Frontal cortex (tissue), 4 donors: ENCODE data around the gene CHPF. TPM values are rescaled to one million over a fixed set of nuclear protein-coding genes. Genes with fewer than 3 reads are reported as not detected.

Experiments used
- DNase-seq, 2 donors: peaks; one replicate each; pipeline ENCODE4 v3.0.0; 2012; ENCODE audit warnings: low spot score in 2 of 2
- FAIRE-seq: peaks from 2 replicates; lab custom pipeline; 2012; peaks lifted over from hg19 to GRCh38; lab: Jason Lieb, UNC
- total RNA-seq: library from RNA; depleted of rRNA; stranded (reverse); fragments of >200 nt; gene quantifications from one replicate; pipeline ENCODE4 v1.2.3, GENCODE V29; 2014
- donor health status: control.
- donor health status: control.
- donor health status: control.

The CHPF gene
- total RNA-seq, 1 donor from 2014 or later: 24.1 TPM

- FAIRE-seq (no peak), DNase-seq (no peak)
These were observed 10.7 kb upstream of the CHPF start for GRCh38 chr2:219554350-219554749.

DNA sequence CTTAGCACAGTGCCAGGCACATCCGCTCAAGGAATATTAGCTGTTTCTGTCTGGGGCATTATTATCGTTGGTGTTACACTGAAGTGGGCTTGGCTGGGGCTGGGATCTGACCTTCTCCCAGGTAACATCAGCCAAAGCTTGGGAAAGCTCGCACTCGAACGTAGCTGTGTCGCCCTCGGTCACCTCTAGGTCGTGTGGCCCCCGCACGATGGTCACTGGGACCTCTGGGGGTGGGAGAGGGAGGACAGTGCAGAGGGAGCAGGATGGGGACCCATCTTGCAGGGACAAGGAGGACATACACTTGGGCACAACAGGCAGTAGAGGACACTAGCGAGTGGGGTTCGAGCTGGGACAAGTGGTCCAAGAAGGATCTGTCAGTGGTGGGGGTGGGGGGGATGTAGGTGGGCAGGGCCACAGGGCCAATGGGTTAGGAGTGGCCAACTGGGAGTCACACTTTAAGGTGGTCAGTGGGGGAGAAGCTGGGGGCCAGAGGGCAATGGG is 9.9 kb upstream of the CHPF start:
- FAIRE-seq (no peak), DNase-seq (no peak)

GRCh38 chr2:219553168-219553417 is 9.5 kb upstream of the CHPF start:
- DNase-seq (no peak), FAIRE-seq (no peak)

DNA sequence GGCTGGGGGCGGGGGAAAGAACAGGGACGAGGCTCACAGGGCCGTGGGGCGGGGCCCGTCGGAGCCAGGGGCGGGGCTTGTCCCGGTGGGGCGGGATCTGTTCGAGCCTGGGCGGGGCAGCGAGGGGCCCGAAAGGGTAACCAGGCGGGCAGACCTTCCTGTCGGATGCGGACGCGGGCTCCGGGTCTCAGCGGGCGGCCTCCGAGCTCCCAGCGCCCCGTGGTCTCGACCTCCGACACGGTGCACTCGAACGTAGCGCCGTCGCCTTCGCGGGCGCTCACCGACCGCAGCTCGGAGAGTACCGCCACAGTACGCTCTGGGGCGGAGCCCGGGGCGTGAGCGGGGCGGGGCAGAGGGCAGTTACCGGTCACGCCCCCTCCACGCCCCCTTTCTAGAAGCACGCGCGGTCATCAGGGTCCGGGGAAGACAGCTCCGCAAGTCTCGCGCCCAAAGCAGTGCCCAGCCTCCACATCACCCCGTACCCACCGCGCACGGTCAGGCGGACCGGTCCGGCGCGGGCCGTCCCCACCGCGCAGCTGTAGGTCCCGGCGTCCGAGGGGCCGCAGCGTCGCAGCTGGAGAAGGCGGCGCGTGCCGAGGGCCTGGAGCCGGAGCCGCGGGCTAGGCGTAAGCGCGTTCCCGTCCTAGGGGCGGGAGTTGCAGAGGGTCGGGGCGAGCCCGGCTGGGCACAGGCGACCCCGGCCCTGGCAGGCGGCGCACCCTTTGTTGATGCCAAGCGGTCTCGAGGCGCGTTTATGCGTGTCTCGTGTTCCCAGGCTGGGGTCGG is 9.0 kb upstream of the CHPF start:
- FAIRE-seq (no peak), DNase-seq (peak; percentile 91 to 95)

DNA sequence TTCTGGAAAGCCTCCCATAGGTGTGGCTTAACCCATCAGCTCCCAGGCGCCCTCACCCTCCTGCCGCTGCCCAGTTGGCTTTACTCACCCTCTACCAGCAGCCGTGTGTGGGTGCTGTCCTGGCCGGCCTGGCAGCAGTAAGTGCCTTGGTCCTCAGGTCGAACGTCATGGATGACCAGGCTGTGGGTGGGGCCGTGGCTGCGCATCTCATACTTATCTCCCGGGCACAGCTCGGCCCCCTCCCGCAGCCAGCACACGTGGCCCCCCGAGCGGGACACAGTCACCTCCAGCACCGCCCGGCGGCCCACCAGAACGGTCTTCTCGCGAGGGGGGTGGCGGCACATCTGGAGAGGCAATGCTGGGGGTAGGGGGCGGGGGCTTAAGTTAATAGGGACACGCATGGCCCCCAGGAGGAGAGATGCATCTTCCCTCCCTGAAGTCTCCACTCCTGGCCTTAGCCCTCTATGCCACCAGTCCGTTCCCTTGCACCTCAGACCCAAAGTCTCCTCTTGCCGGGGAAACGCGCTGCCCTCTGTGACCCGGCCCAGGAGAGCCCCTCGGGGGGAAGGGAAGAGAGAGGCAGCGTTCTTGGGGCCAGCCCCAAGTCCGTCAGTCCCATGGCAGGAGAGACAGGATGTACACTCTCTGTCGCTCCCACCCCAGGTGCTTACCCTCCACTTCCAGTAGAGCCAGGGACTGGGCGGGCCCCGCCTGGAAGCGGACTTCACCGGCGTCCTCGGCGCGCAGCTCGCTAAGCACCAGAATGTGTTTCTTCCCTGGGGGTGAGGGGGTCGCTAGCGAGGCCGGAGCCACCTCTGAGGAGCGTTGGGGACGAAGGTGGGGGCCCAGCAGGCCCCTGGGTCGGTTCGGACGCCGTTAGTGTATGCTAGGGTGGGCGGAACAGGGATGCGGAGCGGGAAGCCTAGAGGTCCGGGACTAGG is 8.1 kb upstream of the CHPF start:
- peak in 1 of 2 donors; percentile 58 for DNase-seq
- no peak for FAIRE-seq

DNA sequence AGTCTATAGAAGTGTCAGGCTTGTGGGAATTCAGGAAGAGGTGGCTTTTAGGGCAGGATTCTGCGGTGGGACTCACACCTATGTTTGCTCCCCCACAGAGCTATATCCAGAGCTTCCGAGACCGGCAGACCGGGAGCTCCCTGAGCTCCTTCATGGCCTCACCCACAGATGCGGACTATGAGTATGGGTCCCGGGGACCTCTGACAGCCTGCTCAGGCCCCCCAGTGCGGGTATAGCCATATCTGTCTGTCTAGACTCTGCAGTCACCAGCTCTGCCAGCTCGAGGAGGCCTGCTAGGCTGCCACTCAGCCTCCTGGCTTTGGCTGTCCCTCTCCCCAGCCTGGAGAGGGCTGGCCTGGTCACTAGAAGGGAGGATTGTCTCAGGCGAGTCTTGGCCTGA is 6.0 kb upstream of the CHPF start:
- no peak for FAIRE-seq

DNA sequence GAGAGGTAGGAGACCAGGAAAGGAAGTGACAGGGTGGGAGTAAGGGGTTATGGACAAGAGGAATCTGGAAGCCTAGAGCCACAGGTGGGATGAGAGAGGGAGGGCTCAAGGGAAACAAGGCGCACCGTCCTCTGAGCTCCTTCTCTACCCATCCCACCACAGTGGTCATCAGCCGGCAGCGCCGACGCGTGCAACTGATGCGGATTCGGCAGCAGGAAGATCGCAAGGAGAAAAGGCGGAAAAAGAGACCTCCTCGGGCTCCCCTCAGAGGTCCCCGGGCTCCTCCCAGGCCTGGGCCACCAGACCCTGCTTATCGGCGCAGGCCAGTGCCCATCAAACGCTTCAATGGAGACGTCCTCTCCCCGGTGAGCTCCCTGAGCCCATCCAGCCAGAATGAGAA is 5.4 kb upstream of the CHPF start:
- no peak for FAIRE-seq
- DNase-seq: no peak

More for the DNA sequence above, 6.0 kb upstream of the CHPF start:
- DNase-seq: no peak

DNA sequence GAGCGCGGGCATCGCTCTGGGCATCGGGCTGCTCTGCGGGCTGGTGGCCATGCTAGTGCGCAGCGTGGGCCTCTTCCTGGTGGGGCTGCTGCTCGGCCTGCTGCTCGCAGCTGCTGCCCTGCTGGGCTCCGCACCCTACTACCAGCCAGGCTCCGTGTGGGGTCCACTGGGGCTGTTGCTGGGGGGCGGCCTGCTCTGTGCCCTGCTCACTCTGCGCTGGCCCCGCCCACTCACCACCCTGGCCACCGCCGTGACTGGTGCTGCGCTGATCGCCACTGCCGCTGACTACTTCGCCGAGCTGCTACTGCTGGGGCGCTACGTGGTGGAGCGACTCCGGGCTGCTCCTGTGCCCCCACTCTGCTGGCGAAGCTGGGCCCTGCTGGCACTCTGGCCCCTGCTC is 4.0 kb upstream of the CHPF start:
- no peak for DNase-seq
- FAIRE-seq: no peak

- DNase-seq: no peak
- no peak for FAIRE-seq
These were observed 2.3 kb upstream of the CHPF start for GRCh38 chr2:219545943-219546352.

GRCh38 chr2:219545295-219545942 is 1.8 kb upstream of the CHPF start:
- DNase-seq (no peak), FAIRE-seq (no peak)

DNA sequence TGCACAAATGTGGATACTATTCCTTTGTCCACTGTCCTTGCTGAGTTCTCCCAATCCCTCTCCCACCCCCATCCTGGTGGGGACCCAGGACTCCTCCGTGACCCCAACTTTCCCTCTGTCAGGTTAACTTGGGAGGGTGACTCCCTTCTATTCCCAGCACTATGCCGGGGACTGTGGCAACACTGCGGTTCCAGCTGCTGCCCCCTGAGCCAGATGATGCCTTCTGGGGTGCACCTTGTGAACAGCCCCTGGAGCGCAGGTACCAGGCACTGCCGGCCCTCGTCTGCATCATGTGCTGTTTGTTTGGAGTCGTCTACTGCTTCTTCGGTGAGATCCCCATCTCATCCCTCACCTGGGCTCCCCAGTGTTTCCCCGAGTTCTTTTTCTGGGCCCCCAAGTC is 958 bp upstream of the CHPF start:
- no peak for FAIRE-seq
- DNase-seq: no peak

- FAIRE-seq (no peak), DNase-seq (no peak)
These were observed 546 bp downstream of the CHPF start for GRCh38 chr2:219542931-219543595.

DNA sequence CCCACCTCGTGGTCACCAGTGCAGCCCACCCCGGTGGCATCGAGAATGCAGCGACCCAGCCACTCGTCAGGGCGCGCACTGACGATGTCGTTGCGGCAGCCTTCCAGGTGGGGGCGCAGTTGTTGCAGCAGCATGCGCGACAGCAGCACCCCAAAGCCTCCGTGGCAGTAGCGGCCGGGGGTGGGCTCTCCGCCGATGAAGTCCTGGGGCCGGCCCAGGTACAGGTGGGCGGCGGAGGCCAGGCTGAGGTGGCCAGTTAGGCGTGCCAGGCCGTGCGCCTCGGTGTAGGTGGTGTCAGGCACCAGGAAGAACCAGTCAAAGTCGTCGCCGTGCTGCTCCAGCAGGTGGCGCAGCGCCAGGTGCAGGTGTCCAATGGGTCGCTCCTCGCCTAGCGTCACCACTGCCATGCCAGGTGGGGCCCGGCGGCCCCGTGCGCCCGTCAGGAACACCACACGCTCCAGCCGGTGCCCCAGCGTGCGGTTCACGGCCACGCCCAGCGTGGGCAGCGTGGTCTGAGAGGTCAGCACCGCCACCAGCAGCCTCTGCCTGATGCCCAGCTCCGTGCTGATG is 1.9 kb downstream of the CHPF start:
- peak; percentile 69 to 76 for DNase-seq
- no peak for FAIRE-seq

GRCh38 chr2:219540784-219541504 is 2.7 kb downstream of the CHPF start:
- FAIRE-seq (no peak), DNase-seq (no peak)

DNA sequence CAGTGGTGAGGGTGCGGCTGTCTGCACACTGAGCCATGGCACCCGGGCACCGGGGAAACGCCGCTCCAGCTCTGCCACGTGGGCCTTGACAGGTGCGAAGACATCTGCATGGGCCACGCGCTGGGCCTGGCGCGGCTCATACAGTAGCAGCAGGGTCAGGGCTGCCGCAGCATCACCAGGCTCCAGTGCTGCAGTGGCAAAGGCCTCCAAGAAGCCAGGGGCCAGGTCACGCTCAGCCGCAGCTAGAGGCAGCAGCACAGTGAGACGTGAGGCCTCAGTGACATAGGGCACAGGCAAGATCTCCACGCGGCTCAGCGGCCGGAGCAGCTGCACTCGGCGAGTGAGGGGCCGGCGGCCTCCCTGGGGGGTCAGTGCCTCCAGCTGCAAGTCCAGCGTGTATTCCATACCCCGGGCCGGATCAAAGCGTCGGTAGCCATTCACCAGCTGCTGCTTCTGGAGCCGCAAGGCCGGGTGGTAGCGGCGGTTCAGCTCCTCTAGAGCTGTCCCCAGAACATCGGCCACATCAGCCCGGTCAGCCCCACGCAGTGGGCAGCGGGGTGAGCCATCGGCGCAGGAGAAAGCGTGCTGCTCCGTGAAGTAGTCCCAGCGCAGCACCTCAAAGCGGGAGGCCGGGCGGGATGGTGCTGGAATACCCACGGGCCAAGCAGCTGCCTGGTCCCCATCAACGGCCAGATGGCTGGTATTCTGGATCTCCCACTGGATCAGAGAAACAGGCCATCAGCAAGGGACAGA is 3.5 kb downstream of the CHPF start:
- no peak for FAIRE-seq

GRCh38 chr2:219538956-219539788 is 4.4 kb downstream of the CHPF start:
- DNase-seq: no peak
- FAIRE-seq: no peak

More for the DNA sequence above, 3.5 kb downstream of the CHPF start:
- no peak for DNase-seq

DNA sequence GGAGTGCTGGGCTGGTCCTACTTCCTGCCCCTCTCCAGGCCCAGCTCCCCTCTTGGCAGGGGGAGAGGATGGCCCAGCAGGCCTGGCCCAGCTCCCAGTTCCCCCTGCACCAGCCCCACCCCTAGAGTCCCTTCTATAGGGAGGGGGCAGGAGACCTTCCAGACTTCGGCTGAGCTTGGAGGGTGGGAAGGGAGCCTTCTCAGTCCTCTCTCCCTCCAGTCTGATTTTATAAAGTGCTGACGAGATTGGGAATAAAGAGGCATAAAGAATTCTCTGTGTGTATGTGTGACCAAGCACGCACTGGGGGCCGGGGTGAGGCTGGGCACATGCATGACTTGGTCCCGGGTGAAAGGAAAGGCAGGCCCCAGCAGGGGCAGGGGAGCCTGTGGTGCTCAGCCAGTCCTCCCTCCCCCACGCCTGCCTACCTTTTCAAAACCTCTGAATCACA is 5.1 kb downstream of the CHPF start:
- DNase-seq (no peak), FAIRE-seq (no peak)
